H1 (cell line): ENCODE measurements around the gene VGLL4. TPM values are rescaled to one million over a fixed set of nuclear protein-coding genes. Genes with fewer than 3 reads are reported as not detected.
A peak's percentile ranks its signal among the peaks of the same experiment; 100 is the strongest.

Source experiments
- CBX8 ChIP-seq: fragments of 300-800, 300-1000 bp; sonication (generic); IDR thresholded peaks from 2 replicates; pipeline ENCODE4 v1.7.1; 2016; ENCODE audit warnings: low read depth, low read length, borderline replicate concordance
- CHD2 ChIP-seq: IDR thresholded peaks from 2 replicates; pipeline ENCODE4 v1.6.1; 2012; ENCODE audit warnings: low read length, improper control_type of control experiment
- EGR1 ChIP-seq: IDR thresholded peaks from 2 replicates; pipeline ENCODE4 v1.6.1; 2011; ENCODE audit warnings: low read depth, low read length, borderline replicate concordance
- EP300 ChIP-seq, 2 experiments: IDR thresholded peaks; 1 replicate in 1 of 2; 2 replicates in 1 of 2; pipeline ENCODE4 v1.6.1; 2011 to 2012; ENCODE audit warnings: low read depth in 2 of 2, low read length in 2 of 2, mild to moderate bottlenecking in 2 of 2, borderline replicate concordance in 1 of 2, inconsistent platforms in 1 of 2, moderate library complexity in 1 of 2
- GABPA ChIP-seq: IDR thresholded peaks from 2 replicates; pipeline ENCODE4 v1.6.1; 2011; ENCODE audit warnings: mild to moderate bottlenecking, low read length, moderate library complexity, borderline replicate concordance; ENCODE audit not compliant: insufficient read depth
- JUND ChIP-seq: IDR thresholded peaks from 2 replicates; pipeline ENCODE4 v1.6.1; 2011; ENCODE audit warnings: mild to moderate bottlenecking, improper control_type of control experiment, low read length
- KDM1A ChIP-seq: fragments of 200-600, 300-600 bp; sonication (generic); IDR thresholded peaks from 2 replicates; pipeline ENCODE4 v1.7.1; 2016; ENCODE audit warnings: mild to moderate bottlenecking, low read length, borderline replicate concordance
- NRF1 ChIP-seq: IDR thresholded peaks from 2 replicates; pipeline ENCODE4 v1.6.1; 2011; ENCODE audit warnings: mild to moderate bottlenecking, low read depth, low read length, improper control_type of control experiment
- PHF8 ChIP-seq: fragments of 200-600 bp; sonication (generic); conservative IDR thresholded peaks from 2 replicates; pipeline ENCODE4 v1.7.1; 2012; ENCODE audit warnings: low read depth, mild to moderate bottlenecking, inconsistent platforms, low read length, moderate library complexity
- POU5F1 ChIP-seq: IDR thresholded peaks from 2 replicates; pipeline ENCODE4 v1.6.1; 2011; ENCODE audit warnings: low read depth, mild to moderate bottlenecking, low read length, moderate library complexity
- RBBP5 ChIP-seq: IDR thresholded peaks from 2 replicates; pipeline ENCODE4 v1.7.1; 2012; ENCODE audit warnings: low read depth, mild to moderate bottlenecking, inconsistent platforms, low read length, moderate library complexity, borderline replicate concordance
- RFX5 ChIP-seq: IDR thresholded peaks from 2 replicates; pipeline ENCODE4 v1.6.1; 2011; ENCODE audit warnings: low read depth, low read length, improper control_type of control experiment, borderline replicate concordance
- SAP30 ChIP-seq: fragments of 300-600 bp; sonication (generic); IDR thresholded peaks from 2 replicates; pipeline ENCODE4 v1.7.1; 2012; ENCODE audit warnings: low read length, moderate library complexity, mild to moderate bottlenecking, inconsistent platforms; ENCODE audit not compliant: insufficient read depth, insufficient replicate concordance
- SP1 ChIP-seq: IDR thresholded peaks from 2 replicates; pipeline ENCODE4 v1.6.1; 2011; ENCODE audit warnings: low read depth, low read length
- SP2 ChIP-seq: IDR thresholded peaks from 2 replicates; pipeline ENCODE4 v1.6.1; 2012; ENCODE audit warnings: mild to moderate bottlenecking, low read length, inconsistent platforms
- SRF ChIP-seq: IDR thresholded peaks from 2 replicates; pipeline ENCODE4 v1.6.1; 2011; ENCODE audit warnings: mild to moderate bottlenecking, low read depth, low read length, moderate library complexity
- TAF1 ChIP-seq: IDR thresholded peaks from 2 replicates; pipeline ENCODE4 v1.6.1; 2011; ENCODE audit warnings: mild to moderate bottlenecking, low read depth, low read length
- TBP ChIP-seq: IDR thresholded peaks from 2 replicates; pipeline ENCODE4 v1.6.1; 2011; ENCODE audit warnings: low read depth, low read length, improper control_type of control experiment
- YY1 ChIP-seq: IDR thresholded peaks from 2 replicates; pipeline ENCODE4 v1.6.1; 2011; ENCODE audit warnings: low read depth, mild to moderate bottlenecking, low read length
- polyA plus RNA-seq, 7 experiments: library from polyadenylated mRNA; depleted of rRNA in 3 of 7; stranded (reverse) in 5 of 7; unstranded in 2 of 7; fragments of >200 nt in 5 of 7; fragments of 200-250 nt in 2 of 7; gene quantifications; 1 replicate in 5 of 7; 2 replicates in 1 of 7; 4 replicates in 1 of 7; pipeline versions ENCODE4 v1.2.1 to v1.2.3, GENCODE V29; 2011 to 2013; ENCODE audit warnings: missing spikeins in 2 of 7, mixed read lengths in 2 of 7
- total RNA-seq: library from RNA; stranded (reverse); fragmentation: NEBNext Ultra II Directional; extraction: Animal tissue kit (Norgen Biotek cat#: 25700); gene quantifications from 2 replicates; pipeline ENCODE4 v1.2.1, GENCODE V29; 2021
- TF ChIP-seq, protein P1 (sequence below), 3 experiments: IDR thresholded peaks; 1 replicate in 2 of 3; 2 replicates in 1 of 3; pipeline versions ENCODE4 v1.5.1 to v1.6.1; 2011; ENCODE audit warnings: low read length in 3 of 3, mild to moderate bottlenecking in 3 of 3, inconsistent platforms in 2 of 3, low read depth in 1 of 3, moderate library complexity in 1 of 3; ENCODE audit not compliant: insufficient read depth in 1 of 3; ENCODE audit errors: control extremely low read depth in 1 of 3
- TF ChIP-seq, protein P2 (sequence below): IDR thresholded peaks from 2 replicates; pipeline ENCODE4 v1.6.1; 2012; ENCODE audit warnings: inconsistent platforms
- TF ChIP-seq, protein P3 (sequence below): IDR thresholded peaks from 2 replicates; pipeline ENCODE4 v1.6.1; 2012; ENCODE audit warnings: inconsistent platforms

The VGLL4 gene
- total and polyA plus RNA-seq, 2 of the 8 experiments (the other 6 are each of a cell fraction or from before 2014, with no cell fraction given): 45.1 to 50.0 TPM

DNA sequence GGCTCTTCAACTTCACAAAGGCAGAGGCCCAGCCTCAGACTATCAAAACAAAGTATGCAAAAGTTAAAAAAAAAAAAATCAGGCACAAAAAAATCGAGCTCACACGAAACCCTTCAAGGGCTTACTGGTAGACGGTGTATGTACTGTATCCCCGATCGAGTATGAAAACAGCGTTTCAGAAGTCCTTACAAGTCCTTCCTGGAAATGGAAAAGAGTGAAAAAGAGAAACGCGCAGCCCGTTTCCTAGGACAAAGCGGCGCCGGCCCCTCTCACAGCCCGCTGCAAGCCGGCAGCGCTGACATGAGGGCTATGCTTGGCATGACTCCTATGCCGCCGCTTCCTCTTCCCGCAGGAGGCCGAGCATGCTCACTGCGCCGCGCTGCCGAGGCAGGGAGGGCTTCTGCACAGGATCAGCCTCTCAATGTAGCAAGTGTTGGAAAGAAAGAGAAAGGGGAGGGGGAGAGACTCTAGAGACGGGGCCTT lies at the start of gene VGLL4 (continued):
- no peak for TF ChIP-seq JUND
- no peak for TF ChIP-seq CHD2
- TF ChIP-seq SP1: no peak
- peak; percentile 79 for TF ChIP-seq TBP
- TF ChIP-seq POU5F1: no peak
- peak; percentile 0 for TF ChIP-seq SAP30
- peak; percentile 60 for TF ChIP-seq EGR1
- TF ChIP-seq, protein P1, sequence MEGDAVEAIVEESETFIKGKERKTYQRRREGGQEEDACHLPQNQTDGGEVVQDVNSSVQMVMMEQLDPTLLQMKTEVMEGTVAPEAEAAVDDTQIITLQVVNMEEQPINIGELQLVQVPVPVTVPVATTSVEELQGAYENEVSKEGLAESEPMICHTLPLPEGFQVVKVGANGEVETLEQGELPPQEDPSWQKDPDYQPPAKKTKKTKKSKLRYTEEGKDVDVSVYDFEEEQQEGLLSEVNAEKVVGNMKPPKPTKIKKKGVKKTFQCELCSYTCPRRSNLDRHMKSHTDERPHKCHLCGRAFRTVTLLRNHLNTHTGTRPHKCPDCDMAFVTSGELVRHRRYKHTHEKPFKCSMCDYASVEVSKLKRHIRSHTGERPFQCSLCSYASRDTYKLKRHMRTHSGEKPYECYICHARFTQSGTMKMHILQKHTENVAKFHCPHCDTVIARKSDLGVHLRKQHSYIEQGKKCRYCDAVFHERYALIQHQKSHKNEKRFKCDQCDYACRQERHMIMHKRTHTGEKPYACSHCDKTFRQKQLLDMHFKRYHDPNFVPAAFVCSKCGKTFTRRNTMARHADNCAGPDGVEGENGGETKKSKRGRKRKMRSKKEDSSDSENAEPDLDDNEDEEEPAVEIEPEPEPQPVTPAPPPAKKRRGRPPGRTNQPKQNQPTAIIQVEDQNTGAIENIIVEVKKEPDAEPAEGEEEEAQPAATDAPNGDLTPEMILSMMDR (IDR thresholded peaks at IDR 0.05; ENCODE audit: control extremely low read depth in 1 of 3, insufficient read depth in 1 of 3, low read depth in 1 of 3, low read length in 3 of 3): peak in 2 of 3 experiments; percentile 1 to 22; a peak in 2 of 4 replicates
- 0 out of 2 replicates have a peak, but pooled peaks have one; percentile 81 for TF ChIP-seq RBBP5
- no peak for TF ChIP-seq CBX8
- 0 out of 2 replicates have a peak, but pooled peaks have one; percentile 39 for TF ChIP-seq YY1
- peak; percentile 42; the same call in 1 of the 2 replicates for TF ChIP-seq PHF8
- TF ChIP-seq, protein P2, sequence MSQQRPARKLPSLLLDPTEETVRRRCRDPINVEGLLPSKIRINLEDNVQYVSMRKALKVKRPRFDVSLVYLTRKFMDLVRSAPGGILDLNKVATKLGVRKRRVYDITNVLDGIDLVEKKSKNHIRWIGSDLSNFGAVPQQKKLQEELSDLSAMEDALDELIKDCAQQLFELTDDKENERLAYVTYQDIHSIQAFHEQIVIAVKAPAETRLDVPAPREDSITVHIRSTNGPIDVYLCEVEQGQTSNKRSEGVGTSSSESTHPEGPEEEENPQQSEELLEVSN: no peak
- TF ChIP-seq KDM1A: no peak
- peak; percentile 43 for TF ChIP-seq NRF1
- TF ChIP-seq SP2: no peak
- peak; percentile 79 for TF ChIP-seq TAF1
- TF ChIP-seq, protein P3, sequence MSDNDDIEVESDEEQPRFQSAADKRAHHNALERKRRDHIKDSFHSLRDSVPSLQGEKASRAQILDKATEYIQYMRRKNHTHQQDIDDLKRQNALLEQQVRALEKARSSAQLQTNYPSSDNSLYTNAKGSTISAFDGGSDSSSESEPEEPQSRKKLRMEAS: peak; percentile 89
- TF ChIP-seq RFX5: no peak
- TF ChIP-seq SRF: 0 out of 2 replicates have a peak, but pooled peaks have one; percentile 15
- TF ChIP-seq GABPA: 0 out of 2 replicates have a peak, but pooled peaks have one; percentile 15
- no peak for TF ChIP-seq EP300 (IDR thresholded peaks at IDR 0.05; ENCODE audit: borderline replicate concordance in 1 of 2, low read depth in 2 of 2, low read length in 2 of 2)
